Neutrophil (primary cell): ENCODE data around the gene MTHFD1.
"Not testable (repeated sequence)": the region's sequence is repeated elsewhere in the genome, so short reads cannot be mapped to it uniquely, and the experiment has no call there.

Source experiments
- H3K27ac ChIP-seq: fragments of 200-600 bp; sonication (generic); 2 replicates; pipeline ENCODE4 v1.5.1; 2016; ENCODE audit warnings: mild to moderate bottlenecking, moderate library complexity
- H3K27me3 ChIP-seq: fragments of 200-600 bp; sonication (generic); 2 replicates; pipeline ENCODE4 v1.6.0; 2016; ENCODE audit warnings: mild to moderate bottlenecking
- H3K36me3 ChIP-seq: fragments of 200-600 bp; sonication (generic); 2 replicates; pipeline ENCODE4 v1.5.1; 2017
- H3K4me1 ChIP-seq, 2 experiments: fragments of 200-600 bp in 1 of 2; sonication (generic) in 1 of 2; 1 replicate in 1 of 2; 2 replicates in 1 of 2; pipeline versions ENCODE4 v1.5.1 to v1.6.1; 2013 to 2016; ENCODE audit warnings: low read depth in 1 of 2, low read length in 1 of 2, mild to moderate bottlenecking in 1 of 2, moderate library complexity in 1 of 2; ENCODE audit not compliant: control insufficient read depth in 1 of 2, insufficient read depth in 1 of 2
- H3K4me3 ChIP-seq, 2 experiments: fragments of 200-600 bp in 1 of 2; sonication (generic) in 1 of 2; 1 replicate in 1 of 2; 2 replicates in 1 of 2; pipeline ENCODE4 v1.5.1; 2013 to 2016; ENCODE audit warnings: low read depth in 1 of 2, low read length in 1 of 2, mild to moderate bottlenecking in 1 of 2, moderate library complexity in 1 of 2
- H3K9me3 ChIP-seq: fragments of 200-600 bp; sonication (generic); 2 replicates; pipeline ENCODE4 v1.5.1; 2016
- CTCF ChIP-seq: fragments of 200-600 bp; sonication (generic); IDR thresholded peaks from 2 replicates; pipeline ENCODE4 v1.5.1; 2016; ENCODE audit warnings: antibody characterized with exemption

The MTHFD1 gene

DNA sequence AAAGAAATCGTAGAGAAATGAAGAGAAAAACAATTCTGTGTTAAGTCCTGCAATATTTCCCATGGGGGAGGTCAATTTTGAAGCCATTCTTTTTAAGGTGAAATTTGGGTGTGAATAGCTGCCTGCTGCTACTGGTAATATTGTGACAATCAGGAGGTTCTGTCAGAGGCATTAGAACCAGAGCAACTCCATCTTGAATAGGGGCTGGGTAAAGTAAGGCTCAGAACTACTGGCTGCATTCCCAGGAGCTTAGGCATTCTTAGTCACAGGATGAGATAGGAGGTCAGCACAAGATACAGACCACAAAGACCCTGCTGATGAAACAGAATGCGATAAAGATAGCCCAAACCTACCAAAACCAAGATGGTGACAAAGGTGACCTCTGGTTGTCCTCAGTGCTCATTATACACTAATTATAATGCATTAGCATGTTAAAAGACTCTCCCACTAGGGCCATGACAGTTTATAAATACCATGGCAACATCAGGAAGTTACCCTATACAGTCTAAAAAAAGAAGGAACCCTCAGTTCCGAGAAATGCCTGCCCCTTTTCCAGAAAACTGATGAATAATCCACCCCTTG lies 24.8 kb upstream of the MTHFD1 start:
- H3K9me3 ChIP-seq, result no peaks in the 10 kb centered on the region
- H3K27me3 ChIP-seq, result no peaks in the 10 kb centered on the region
- no peak for TF ChIP-seq CTCF
- no peak overlapping the region for H3K4me3 ChIP-seq
- no peaks in the 10 kb centered on the region for H3K4me1 ChIP-seq
- no peaks in the 10 kb centered on the region for H3K36me3 ChIP-seq
- H3K27ac ChIP-seq, result no peak overlapping the region

DNA sequence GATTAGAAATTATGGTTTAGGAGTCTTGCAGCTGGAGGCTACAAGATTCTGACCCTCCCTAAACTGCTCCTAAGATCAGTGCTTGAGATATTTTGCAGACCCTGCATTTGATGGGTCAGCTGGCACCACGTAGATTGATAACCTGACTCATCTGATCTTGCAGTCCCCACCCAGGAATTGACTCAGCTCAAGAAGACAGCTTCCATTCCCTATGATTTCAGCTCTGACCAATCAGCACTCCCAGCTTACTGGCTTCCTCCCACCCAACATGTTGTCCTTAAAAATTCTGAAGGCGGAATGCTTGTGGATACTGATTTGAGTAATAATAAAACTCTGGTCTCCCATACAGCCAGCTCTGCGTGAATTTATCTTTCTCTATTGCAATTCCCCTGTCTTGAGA lies 23.2 kb upstream of the MTHFD1 start:
- H3K9me3 ChIP-seq, result no peaks in the 10 kb centered on the region
- TF ChIP-seq CTCF, result no peak

DNA sequence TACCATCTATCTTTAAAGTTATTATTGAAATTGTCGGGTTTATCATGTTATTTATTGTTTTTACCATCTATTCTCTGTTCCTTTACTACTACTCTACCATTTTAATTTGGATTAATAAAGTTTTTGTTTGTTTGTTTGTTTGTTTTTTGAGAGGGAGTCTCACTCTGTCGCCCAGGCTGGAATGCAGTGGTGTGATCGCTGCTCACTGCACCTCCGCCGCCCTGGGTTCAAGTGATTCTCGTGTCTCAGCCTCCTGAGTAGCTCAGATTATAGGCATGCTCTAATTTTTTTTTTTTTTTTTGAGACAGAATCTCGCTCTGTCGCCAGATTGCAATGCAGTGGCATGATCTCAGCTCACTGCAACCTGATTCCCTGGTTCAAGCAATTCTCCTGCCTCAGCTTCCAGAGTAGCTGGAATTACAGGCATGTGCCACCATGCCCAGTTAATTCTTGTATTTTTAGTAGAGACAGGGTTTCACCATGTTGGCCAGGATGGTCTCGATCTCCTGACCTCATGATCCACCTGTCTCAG lies 22.7 kb upstream of the MTHFD1 start:
- H3K36me3 ChIP-seq, H3K9me3 ChIP-seq, H3K4me3 ChIP-seq, H3K27ac ChIP-seq, H3K27me3 ChIP-seq, H3K4me1 ChIP-seq: not testable (repeated sequence)

More for the DNA sequence above, 23.2 kb upstream of the MTHFD1 start:
- no peaks in the 10 kb centered on the region for H3K4me1 ChIP-seq
- H3K36me3 ChIP-seq, result no peaks in the 10 kb centered on the region
- H3K27ac ChIP-seq, result no peak overlapping the region
- no peaks in the 10 kb centered on the region for H3K27me3 ChIP-seq
- no peak overlapping the region for H3K4me3 ChIP-seq

DNA sequence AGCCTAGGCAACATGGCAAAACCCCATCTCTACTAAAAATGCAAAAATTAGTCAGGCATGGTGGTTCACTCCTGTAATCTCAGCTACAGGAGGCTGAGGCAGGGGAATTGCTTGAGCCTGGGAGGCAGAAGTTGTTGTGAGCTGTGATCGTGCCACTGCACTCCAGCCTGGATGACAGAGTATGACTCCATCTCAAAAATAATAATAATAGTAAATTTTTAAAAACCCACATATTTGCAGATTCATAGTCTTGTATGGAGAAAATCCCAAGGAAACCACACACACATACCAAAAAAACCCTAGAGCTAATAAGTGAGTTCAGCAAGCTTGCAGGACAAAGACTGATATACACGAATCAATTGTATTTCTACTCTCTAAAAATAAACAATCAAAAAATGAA lies 19.0 kb upstream of the MTHFD1 start:
- Histone ChIP-seq H3K27me3 (no peaks in the 10 kb centered on the region), H3K27ac (no peak overlapping the region), H3K4me3 (no peak overlapping the region), H3K9me3 (no peaks in the 10 kb centered on the region), H3K36me3 (no peaks in the 10 kb centered on the region), H3K4me1 (no peaks in the 10 kb centered on the region)
- TF ChIP-seq CTCF, result no peak

GRCh38 chr14:64387232-64387781 lies 846 bp upstream of the MTHFD1 start:
- H3K9me3 ChIP-seq, result no peaks in the 10 kb centered on the region
- H3K4me3 ChIP-seq, result peak overlapping the region; percentile 94 to 97
- peak overlapping the region; percentile 58 for H3K27ac ChIP-seq
- no peaks in the 10 kb centered on the region for H3K27me3 ChIP-seq
- H3K4me1 ChIP-seq, result peaks cover 19 to 24% of the 10 kb centered on the region in 2 experiments
- TF ChIP-seq CTCF, result no peak
- H3K36me3 ChIP-seq, result no peaks in the 10 kb centered on the region

GRCh38 chr14:64388533-64389285 lies 556 bp downstream of the MTHFD1 start:
- H3K27ac ChIP-seq, result peak overlapping the region; percentile 58
- H3K4me3 ChIP-seq, result peak overlapping the region; percentile 94 to 97
- peaks cover 19 to 24% of the 10 kb centered on the region in 2 experiments for H3K4me1 ChIP-seq
- TF ChIP-seq CTCF, result no peak
- H3K9me3 ChIP-seq, result no peaks in the 10 kb centered on the region
- no peaks in the 10 kb centered on the region for H3K27me3 ChIP-seq
- H3K36me3 ChIP-seq, result no peaks in the 10 kb centered on the region
